ENCODE data around the gene KCNQ1.

DNA sequence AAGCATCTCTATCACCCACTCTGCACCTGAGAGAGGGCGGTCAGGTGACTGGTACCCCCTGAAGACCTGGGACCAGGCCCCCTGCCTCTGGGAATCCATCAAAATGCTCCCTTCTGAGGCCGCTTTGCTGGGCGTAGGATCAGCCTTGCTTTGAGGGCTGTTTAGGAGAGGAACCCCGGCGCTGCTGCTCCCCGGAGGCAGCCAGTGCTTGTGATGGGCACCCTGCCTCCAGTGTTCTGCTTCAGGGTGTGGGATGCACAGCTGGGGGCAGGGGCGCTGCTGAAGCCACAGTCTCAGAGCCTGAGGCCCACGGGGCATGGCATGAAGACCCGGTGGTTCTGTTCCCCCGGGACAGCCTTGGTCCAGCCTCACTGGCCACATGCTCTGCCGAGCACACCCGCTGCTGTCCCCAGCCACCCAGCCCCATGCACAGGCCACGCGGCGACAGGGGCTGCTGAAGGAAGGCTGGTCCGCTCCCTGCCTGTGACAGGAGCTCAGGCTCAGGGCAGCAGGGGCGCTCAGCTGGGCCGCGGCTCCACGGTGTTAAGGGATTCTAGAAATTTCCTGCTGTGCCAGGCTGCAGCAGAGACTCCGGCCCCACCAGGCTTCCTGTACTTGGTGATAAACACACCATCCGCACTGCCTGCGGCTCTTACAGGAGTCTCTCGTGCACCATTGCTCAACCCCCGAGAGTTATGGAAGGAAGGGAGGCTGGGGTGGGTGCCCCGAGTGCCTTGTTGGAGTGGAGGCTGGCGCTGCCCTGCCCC is 91.0 kb downstream of the KCNQ1 start:
- TF ChIP-seq, protein P1, sequence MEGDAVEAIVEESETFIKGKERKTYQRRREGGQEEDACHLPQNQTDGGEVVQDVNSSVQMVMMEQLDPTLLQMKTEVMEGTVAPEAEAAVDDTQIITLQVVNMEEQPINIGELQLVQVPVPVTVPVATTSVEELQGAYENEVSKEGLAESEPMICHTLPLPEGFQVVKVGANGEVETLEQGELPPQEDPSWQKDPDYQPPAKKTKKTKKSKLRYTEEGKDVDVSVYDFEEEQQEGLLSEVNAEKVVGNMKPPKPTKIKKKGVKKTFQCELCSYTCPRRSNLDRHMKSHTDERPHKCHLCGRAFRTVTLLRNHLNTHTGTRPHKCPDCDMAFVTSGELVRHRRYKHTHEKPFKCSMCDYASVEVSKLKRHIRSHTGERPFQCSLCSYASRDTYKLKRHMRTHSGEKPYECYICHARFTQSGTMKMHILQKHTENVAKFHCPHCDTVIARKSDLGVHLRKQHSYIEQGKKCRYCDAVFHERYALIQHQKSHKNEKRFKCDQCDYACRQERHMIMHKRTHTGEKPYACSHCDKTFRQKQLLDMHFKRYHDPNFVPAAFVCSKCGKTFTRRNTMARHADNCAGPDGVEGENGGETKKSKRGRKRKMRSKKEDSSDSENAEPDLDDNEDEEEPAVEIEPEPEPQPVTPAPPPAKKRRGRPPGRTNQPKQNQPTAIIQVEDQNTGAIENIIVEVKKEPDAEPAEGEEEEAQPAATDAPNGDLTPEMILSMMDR (IDR thresholded peaks at IDR 0.05): no peak
- no peak for TF ChIP-seq POLR2A (IDR thresholded peaks at IDR 0.05)
